HG02642 (cell line): ENCODE results near the gene PLA2G5.

ENCODE experiments used
- ATAC-seq: cut with Tn5 transposase; IDR thresholded peaks from one replicate; pipeline ENCODE4 v1.9.1; 2021; ENCODE audit warnings: mild to moderate bottlenecking; ENCODE audit not compliant: unreplicated experiment, poor library complexity

Gene PLA2G5

DNA sequence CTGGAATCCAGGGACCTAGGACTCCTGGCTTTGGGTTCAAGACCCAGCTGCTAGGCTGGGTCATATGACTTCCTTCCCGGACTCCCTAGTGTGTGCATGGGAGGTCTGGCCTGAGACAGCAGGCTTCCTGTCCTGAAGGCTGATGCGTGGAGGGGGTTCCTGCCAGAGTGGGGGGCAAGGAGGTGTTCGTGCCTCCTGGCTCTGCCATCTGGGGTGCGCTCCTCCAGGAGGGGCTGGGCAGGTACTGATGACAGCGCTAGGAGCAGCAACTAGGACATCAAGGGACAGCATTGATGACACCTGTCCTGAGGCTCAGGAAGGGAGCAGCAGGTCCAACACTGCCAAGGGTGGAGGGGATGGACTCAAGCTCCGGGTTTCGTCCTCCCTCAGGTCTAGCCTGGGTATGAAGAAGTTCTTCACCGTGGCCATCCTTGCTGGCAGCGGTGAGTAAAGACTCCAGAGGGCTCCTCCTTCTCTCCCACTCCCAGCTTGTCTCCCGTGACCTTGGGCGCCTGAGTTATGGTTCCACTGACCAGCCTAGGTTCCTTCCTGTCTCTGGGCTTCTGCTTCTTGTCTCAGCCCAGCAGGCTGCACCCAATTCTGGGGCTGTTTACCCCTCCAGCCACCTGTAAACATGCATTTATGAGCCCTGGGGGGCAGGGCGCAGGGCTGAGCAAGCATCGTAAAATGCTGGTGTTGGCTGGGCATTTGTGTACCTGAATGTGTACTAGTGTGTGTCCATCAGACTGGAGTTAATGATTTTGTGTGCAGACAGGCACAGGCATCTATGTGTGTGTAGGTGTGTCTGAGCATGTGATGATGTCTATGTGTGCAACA lies 70.0 kb downstream of the PLA2G5 start:
- no peak for ATAC-seq

DNA sequence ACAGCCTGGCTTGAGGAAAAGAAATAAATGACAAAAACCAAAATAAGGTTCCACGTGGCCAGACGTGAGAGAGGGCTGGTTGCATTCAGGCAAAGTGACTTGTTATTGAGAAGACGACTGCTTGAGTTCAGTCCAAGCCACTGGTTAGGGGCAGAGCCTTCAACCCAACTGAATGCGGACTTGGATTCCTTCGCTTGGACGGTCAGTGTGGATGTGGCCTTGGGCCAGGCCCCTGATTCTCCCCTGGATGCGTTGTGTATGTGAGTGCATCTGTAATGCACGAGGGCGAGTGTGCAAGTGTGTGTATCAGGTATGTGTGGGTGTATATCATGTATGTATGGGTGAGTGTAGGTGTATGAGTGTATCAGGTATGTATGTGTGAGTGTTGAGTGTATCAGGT lies 71.0 kb downstream of the PLA2G5 start:
- no peak for ATAC-seq

DNA sequence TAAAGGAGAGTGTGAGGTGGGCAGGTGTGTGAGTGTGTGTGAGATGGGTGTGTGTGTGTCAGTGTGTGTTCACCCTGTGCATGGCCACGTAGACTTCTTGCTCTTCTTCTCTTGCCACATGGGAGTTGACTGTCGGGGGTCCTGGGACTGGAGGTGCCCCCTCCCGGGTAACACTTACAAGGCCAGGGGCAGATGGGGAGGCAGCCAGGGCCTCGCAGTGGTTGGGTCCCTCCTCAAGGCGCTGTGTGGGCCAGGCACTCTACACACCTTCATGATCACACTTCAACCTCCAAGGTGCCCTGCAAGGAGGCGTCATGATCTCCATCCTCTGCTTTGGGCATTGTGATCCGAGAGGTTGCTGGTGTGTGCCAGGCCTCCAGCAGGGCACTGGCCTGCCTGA lies 71.5 kb downstream of the PLA2G5 start:
- ATAC-seq = no peak
